ENCODE measurements around the gene SLC9A9. TPM values are rescaled to one million over a fixed set of nuclear protein-coding genes. Genes with fewer than 3 reads are reported as not detected.

The SLC9A9 gene
- polyA plus RNA-seq, 1 donor (not counting 4 experiments of a cell fraction or from before 2014, with no cell fraction given): 5.2 TPM

GRCh38 chr3:143361589-143361988, 486.7 kb downstream of the SLC9A9 start:
- Histone ChIP-seq H3K4me3 (ENCODE audit: control insufficient read depth in 2 of 3, extremely low read depth in 1 of 3, insufficient read depth in 2 of 3, low read depth in 1 of 3, low read length in 3 of 3) (no peak overlapping the region), H3K27me3 (ENCODE audit: control insufficient read depth, extremely low read depth, insufficient read depth, low read length) (no peaks in the 10 kb centered on the region), H2AFZ (ENCODE audit: control insufficient read depth, low read length) (no peak overlapping the region), H3K9me3 (ENCODE audit: control insufficient read depth, low read depth, low read length) (no peaks in the 10 kb centered on the region), H3K4me1 (ENCODE audit: control insufficient read depth, extremely low read depth, insufficient read depth, low read length) (no peaks in the 10 kb centered on the region), H3K79me2 (ENCODE audit: control insufficient read depth, insufficient read depth, low read length) (no peaks in the 10 kb centered on the region), H3K4me2 (ENCODE audit: control insufficient read depth, extremely low read depth, insufficient read depth, low read depth, low read length) (no peak overlapping the region), H3K36me3 (ENCODE audit: control insufficient read depth in 2 of 2, extremely low read depth in 1 of 2, insufficient read depth in 2 of 2, low read length in 2 of 2) (no peaks in the 10 kb centered on the region), H3K9me1 (ENCODE audit: control insufficient read depth, extremely low read depth, insufficient read depth, low read length) (no peaks in the 10 kb centered on the region), H3K27ac (ENCODE audit: control insufficient read depth, insufficient read depth, low read length) (no peak overlapping the region), H3K9ac (ENCODE audit: control insufficient read depth, extremely low read depth, insufficient read depth, low read length) (no peak overlapping the region), H4K20me1 (ENCODE audit: control insufficient read depth, extremely low read depth, insufficient read depth, low read length) (no peaks in the 10 kb centered on the region)
- no peak for TF ChIP-seq CTCF (optimal IDR thresholded peaks at IDR 0.05 in 1 of 3, IDR thresholded peaks at IDR 0.05 in 1 of 3, conservative IDR thresholded peaks at IDR 0.05 in 1 of 3; ENCODE audit: extremely low read depth in 1 of 3, insufficient read depth in 2 of 3, low read length in 3 of 3)
- TF ChIP-seq EZH2 (IDR thresholded peaks at IDR 0.05; ENCODE audit: low read length): no peak
- dilution Hi-C loops (cut with MboI; ENCODE audit: extremely low pct_ligation_motif_present, low sequenced_read_pairs): no loop called here
- FAIRE-seq (no peak), DNase-seq (ENCODE audit: low read depth, low spot score) (no peak)

- Histone ChIP-seq H3K36me3 (ENCODE audit: control insufficient read depth in 2 of 2, extremely low read depth in 1 of 2, insufficient read depth in 2 of 2, low read length in 2 of 2) (no peaks in the 10 kb centered on the region), H3K9ac (ENCODE audit: control insufficient read depth, extremely low read depth, insufficient read depth, low read length) (no peak overlapping the region), H4K20me1 (ENCODE audit: control insufficient read depth, extremely low read depth, insufficient read depth, low read length) (no peaks in the 10 kb centered on the region), H3K79me2 (ENCODE audit: control insufficient read depth, insufficient read depth, low read length) (no peaks in the 10 kb centered on the region), H3K4me3 (ENCODE audit: control insufficient read depth in 2 of 3, extremely low read depth in 1 of 3, insufficient read depth in 2 of 3, low read depth in 1 of 3, low read length in 3 of 3) (no peak overlapping the region), H3K27ac (ENCODE audit: control insufficient read depth, insufficient read depth, low read length) (no peak overlapping the region), H3K4me1 (ENCODE audit: control insufficient read depth, extremely low read depth, insufficient read depth, low read length) (no peaks in the 10 kb centered on the region), H3K9me1 (ENCODE audit: control insufficient read depth, extremely low read depth, insufficient read depth, low read length) (no peaks in the 10 kb centered on the region), H3K4me2 (ENCODE audit: control insufficient read depth, extremely low read depth, insufficient read depth, low read depth, low read length) (no peak overlapping the region), H3K9me3 (ENCODE audit: control insufficient read depth, low read depth, low read length) (no peaks in the 10 kb centered on the region), H2AFZ (ENCODE audit: control insufficient read depth, low read length) (no peak overlapping the region), H3K27me3 (ENCODE audit: control insufficient read depth, extremely low read depth, insufficient read depth, low read length) (no peaks in the 10 kb centered on the region)
- TF ChIP-seq CTCF (optimal IDR thresholded peaks at IDR 0.05 in 1 of 3, IDR thresholded peaks at IDR 0.05 in 1 of 3, conservative IDR thresholded peaks at IDR 0.05 in 1 of 3; ENCODE audit: extremely low read depth in 1 of 3, insufficient read depth in 2 of 3, low read length in 3 of 3): no peak
- no peak for TF ChIP-seq EZH2 (IDR thresholded peaks at IDR 0.05; ENCODE audit: low read length)
- dilution Hi-C loops (cut with MboI; ENCODE audit: extremely low pct_ligation_motif_present, low sequenced_read_pairs): no loop called here
- FAIRE-seq: no peak
- no peak for DNase-seq (ENCODE audit: low read depth, low spot score)
Observed at GRCh38 chr3:143360244-143360643, 488.0 kb downstream of the SLC9A9 start.

All from keratinocyte (primary cell).